IMR-90 (cell line): ENCODE measurements around the gene CEBPZ. TPM values are rescaled to one million over a fixed set of nuclear protein-coding genes. Genes with fewer than 3 reads are reported as not detected.

Experiments
- ATAC-seq: fragments of 200-7000 bp; cut with Tn5 transposase; 2 replicates; pipeline ENCODE4 v1.9.1; 2020; ENCODE audit warnings: low read depth, mild to moderate bottlenecking, moderate library complexity
- BruUV-seq: library from RNA; stranded (reverse); fragments of 400-500 nt; replicated peaks from 2 replicates; lab custom pipeline; 2021; lab: Mats Ljungman, UMichigan
- CTCF ChIA-PET: fragments of 300-600 bp; formaldehyde crosslinking; extraction: SDS; loops from one replicate; lab custom pipeline; 2021; ENCODE audit warnings: antibody characterized with exemption; lab: Yijun Ruan, JAX
- POLR2A ChIA-PET: fragments of 300-600 bp; sonication (Branson Sonifier 250); formaldehyde crosslinking; loops from one replicate; lab custom pipeline; 2022; ENCODE audit warnings: antibody characterized with exemption; ENCODE audit not compliant: unreplicated experiment; lab: Charles Lee
- DNase-seq: peaks from one replicate; pipeline ENCODE4 v3.0.0; 2013
- H2AFZ ChIP-seq: replicated peaks from 2 replicates; pipeline ENCODE3; 2013; ENCODE audit warnings: low read length, mild to moderate bottlenecking; ENCODE audit not compliant: poor library complexity
- H2AK5ac ChIP-seq: 2 replicates; pipeline ENCODE4 v1.6.1; 2013; ENCODE audit warnings: low read depth, low read length, inconsistent platforms
- H2AK9ac ChIP-seq: replicated peaks from 2 replicates; pipeline ENCODE3; 2013; ENCODE audit warnings: mild to moderate bottlenecking, low read depth, low read length, moderate library complexity; ENCODE audit not compliant: poor library complexity
- H2BK120ac ChIP-seq: 2 replicates; pipeline ENCODE4 v1.6.1; 2013; ENCODE audit warnings: low read depth, low read length, inconsistent platforms
- H2BK15ac ChIP-seq: 3 replicates; pipeline ENCODE4 v1.6.1; 2013; ENCODE audit warnings: low read depth, low read length, inconsistent platforms
- H2BK20ac ChIP-seq: 2 replicates; pipeline ENCODE4 v1.6.1; 2013; ENCODE audit warnings: low read depth, mild to moderate bottlenecking, inconsistent platforms, low read length, moderate library complexity
- H2BK5ac ChIP-seq: 2 replicates; pipeline ENCODE4 v1.6.1; 2013; ENCODE audit warnings: mild to moderate bottlenecking, low read depth, low read length, inconsistent platforms; ENCODE audit not compliant: poor library complexity, severe bottlenecking
- H3K14ac ChIP-seq: replicated peaks from 2 replicates; pipeline ENCODE4 v1.6.1; 2013; ENCODE audit warnings: low read depth, low read length, inconsistent platforms
- H3K18ac ChIP-seq: 2 replicates; pipeline ENCODE4 v1.6.1; 2013; ENCODE audit warnings: low read depth, low read length, control low read depth
- H3K23ac ChIP-seq: 2 replicates; pipeline ENCODE4 v1.6.1; 2013; ENCODE audit warnings: low read depth, low read length, inconsistent platforms
- H3K27ac ChIP-seq: 2 replicates; pipeline ENCODE4 v1.5.1; 2013; ENCODE audit warnings: mild to moderate bottlenecking, control low read depth, low read length; ENCODE audit not compliant: insufficient read depth
- H3K27me3 ChIP-seq: 2 replicates; pipeline ENCODE4 v1.6.1; 2013; ENCODE audit warnings: low read length; ENCODE audit not compliant: control insufficient read depth, insufficient read depth
- H3K36me3 ChIP-seq: 2 replicates; pipeline ENCODE4 v1.6.1; 2013; ENCODE audit warnings: low read length, mixed read lengths; ENCODE audit not compliant: control insufficient read depth, insufficient read depth
- H3K4ac ChIP-seq: 2 replicates; pipeline ENCODE4 v1.6.1; 2013; ENCODE audit warnings: low read depth, low read length, inconsistent platforms
- H3K4me1 ChIP-seq: 2 replicates; pipeline ENCODE4 v1.6.1; 2013; ENCODE audit warnings: low read length, mixed read lengths; ENCODE audit not compliant: control insufficient read depth, insufficient read depth
- H3K4me2 ChIP-seq: 2 replicates; pipeline ENCODE4 v1.6.1; 2013; ENCODE audit warnings: low read depth, mild to moderate bottlenecking, control low read depth, low read length, moderate library complexity
- H3K4me3 ChIP-seq: 2 replicates; pipeline ENCODE4 v1.5.1; 2013; ENCODE audit warnings: low read depth, mild to moderate bottlenecking, control low read depth, low read length, moderate library complexity; ENCODE audit not compliant: insufficient read depth
- H3K56ac ChIP-seq: 2 replicates; pipeline ENCODE4 v1.6.1; 2013; ENCODE audit warnings: low read length, inconsistent platforms; ENCODE audit not compliant: insufficient read depth; ENCODE audit errors: extremely low read depth
- H3K79me1 ChIP-seq, 2 experiments: 2 replicates each; pipeline ENCODE4 v1.6.1; 2013; ENCODE audit warnings: low read length in 2 of 2, inconsistent platforms in 1 of 2, low read depth in 1 of 2
- H3K9ac ChIP-seq: 2 replicates; pipeline ENCODE4 v1.6.1; 2013; ENCODE audit warnings: low read depth, low read length, control low read depth
- H3K9me1 ChIP-seq: 2 replicates; pipeline ENCODE4 v1.6.1; 2013; ENCODE audit warnings: low read length, inconsistent platforms; ENCODE audit not compliant: insufficient read depth
- H3K9me3 ChIP-seq: 2 replicates; pipeline ENCODE4 v1.6.1; 2013; ENCODE audit warnings: low read length; ENCODE audit not compliant: control insufficient read depth, insufficient read depth
- H4K20me1 ChIP-seq: 2 replicates; pipeline ENCODE4 v1.6.1; 2013; ENCODE audit warnings: low read length, inconsistent platforms; ENCODE audit not compliant: insufficient read depth
- H4K5ac ChIP-seq: 2 replicates; pipeline ENCODE4 v1.6.1; 2013; ENCODE audit warnings: mild to moderate bottlenecking, low read depth, low read length, control low read depth
- H4K8ac ChIP-seq, 2 experiments: 2 replicates each; pipeline ENCODE4 v1.6.1; 2013; ENCODE audit warnings: low read depth in 2 of 2, low read length in 2 of 2, control low read depth in 1 of 2, inconsistent platforms in 1 of 2
- H4K91ac ChIP-seq: 2 replicates; pipeline ENCODE4 v1.6.1; 2013; ENCODE audit warnings: low read depth, low read length, inconsistent platforms; ENCODE audit not compliant: insufficient read depth
- BHLHE40 ChIP-seq: fragments of 150-350 bp; IDR thresholded peaks from 2 replicates; pipeline ENCODE4 v1.6.1; 2016; ENCODE audit warnings: mild to moderate bottlenecking, low read depth, low read length
- CEBPB ChIP-seq: IDR thresholded peaks from 2 replicates; pipeline ENCODE4 v1.6.1; 2012; ENCODE audit warnings: low read depth, low read length, improper control_type of control experiment
- CHD1 ChIP-seq: IDR thresholded peaks from 2 replicates; pipeline ENCODE4 v1.6.1; 2012; ENCODE audit warnings: low read depth, low read length, improper control_type of control experiment
- FOS ChIP-seq: fragments of 150-350 bp; IDR thresholded peaks from 2 replicates; pipeline ENCODE4 v1.6.1; 2016; ENCODE audit warnings: low read depth, low read length
- MAFK ChIP-seq: IDR thresholded peaks from 2 replicates; pipeline ENCODE4 v1.6.1; 2012; ENCODE audit warnings: low read depth, low read length, improper control_type of control experiment
- MAZ ChIP-seq: IDR thresholded peaks from 2 replicates; pipeline ENCODE4 v1.6.1; 2012; ENCODE audit warnings: low read depth, mild to moderate bottlenecking, low read length, improper control_type of control experiment, moderate library complexity, borderline replicate concordance
- MXI1 ChIP-seq: IDR thresholded peaks from 2 replicates; pipeline ENCODE4 v1.6.1; 2012; ENCODE audit warnings: low read depth, mild to moderate bottlenecking, low read length, moderate library complexity, borderline replicate concordance
- NFE2L2 ChIP-seq: fragments of 150-350 bp; IDR thresholded peaks from 2 replicates; pipeline ENCODE4 v1.6.1; 2016; ENCODE audit warnings: low read depth, mild to moderate bottlenecking, low read length
- POLR2A ChIP-seq: IDR thresholded peaks from 2 replicates; pipeline ENCODE4 v1.6.1; 2012; ENCODE audit warnings: mild to moderate bottlenecking, low read depth, low read length
- RAD21 ChIP-seq: IDR thresholded peaks from 2 replicates; pipeline ENCODE4 v1.6.1; 2012; ENCODE audit warnings: low read length, improper control_type of control experiment
- RCOR1 ChIP-seq: IDR thresholded peaks from 2 replicates; pipeline ENCODE4 v1.6.1; 2012; ENCODE audit warnings: mild to moderate bottlenecking, low read length, improper control_type of control experiment; ENCODE audit not compliant: insufficient replicate concordance
- RFX5 ChIP-seq: IDR thresholded peaks from 2 replicates; pipeline ENCODE4 v1.8.0; 2012; ENCODE audit warnings: low read depth, mild to moderate bottlenecking, low read length, moderate library complexity
- SMC3 ChIP-seq: fragments of 150-350 bp; IDR thresholded peaks from 2 replicates; pipeline ENCODE4 v1.6.1; 2016; ENCODE audit warnings: low read depth, mild to moderate bottlenecking, antibody characterized with exemption, low read length, moderate library complexity
- WGBS, 2 experiments: methylation state at CpG; one replicate each; pipeline versions ENCODE4 v1.1.5 to v1.1.7; 2013; ENCODE audit warnings: missing lambda C conversion rate in 2 of 2; ENCODE audit not compliant: insufficient read length in 1 of 2; ENCODE audit errors: extremely low coverage in 2 of 2; 5-methylcytosine and 5-hydroxymethylcytosine counted together
- dilution Hi-C: fragments of 300-500 bp; cut with HindIII; formaldehyde crosslinking; loops from one replicate; pipeline ENCODE4 v1.14.3; 2018; ENCODE audit warnings: low sequenced_read_pairs; ENCODE audit not compliant: unreplicated experiment
- in situ Hi-C: fragments of 300-500 bp; cut with MboI; formaldehyde crosslinking; loops from 3 replicates; pipeline ENCODE4 v1.14.3; 2019; ENCODE audit warnings: low sequenced_read_pairs, inconsistent platforms, mixed read lengths
- intact Hi-C: fragments of 100-400 bp; cut with micrococcal nuclease; formaldehyde crosslinking; loops from 2 replicates; pipeline ENCODE4 v1.10.0; 2022
- polyA plus RNA-seq, 3 experiments: library from polyadenylated mRNA; depleted of rRNA; stranded (reverse); fragments of >200 nt; gene quantifications; 2 replicates each; pipeline ENCODE4 v1.2.3, GENCODE V29; 2012; ENCODE audit warnings: low replicate concordance in 1 of 3
- total RNA-seq: library from RNA; depleted of rRNA; stranded (reverse); fragments of >200 nt; gene quantifications from 2 replicates; pipeline ENCODE4 v1.2.3, GENCODE V29; 2012
- TF ChIP-seq, protein P1 (sequence below): fragments of 150-350 bp; IDR thresholded peaks from 2 replicates; pipeline ENCODE4 v1.6.1; 2016; ENCODE audit warnings: low read depth, mild to moderate bottlenecking, low read length, moderate library complexity, borderline replicate concordance
- TF ChIP-seq, protein P2 (sequence below): conservative IDR thresholded peaks from 2 replicates; pipeline ENCODE4 v1.5.1; 2012; ENCODE audit warnings: mild to moderate bottlenecking, low read depth, low read length, improper control_type of control experiment

Gene CEBPZ
- total and polyA plus RNA-seq, 2 of the 4 experiments (the other 2 are of a cell fraction) = 9.4 to 33.3 TPM

DNA sequence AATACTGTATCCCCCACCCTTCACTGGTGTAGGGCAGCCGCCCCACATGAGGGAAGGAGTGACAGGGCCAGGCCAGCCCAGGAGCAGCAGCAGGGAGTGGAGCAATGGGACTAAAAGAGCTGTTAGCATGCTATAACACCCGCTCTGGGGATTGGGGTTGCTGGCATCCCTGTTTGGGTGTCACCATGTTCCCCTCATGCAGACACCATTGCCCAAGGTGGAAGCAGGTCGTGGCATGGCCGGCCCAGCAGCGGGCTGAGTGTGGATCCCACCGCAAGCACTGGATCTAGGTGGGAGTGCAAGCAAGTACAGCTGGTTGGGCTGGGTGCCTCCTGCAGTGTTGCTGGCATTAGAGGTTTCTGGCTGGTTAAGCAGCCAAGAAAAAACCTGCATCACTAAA lies 39.6 kb downstream of the CEBPZ start:
- Histone ChIP-seq H3K9me1 (peaks cover 6% of the 10 kb centered on the region; the same call in 1 of the 2 replicates), H3K4me1 (peaks cover 2% of the 10 kb centered on the region), H3K23ac (no peak overlapping the region), H3K27me3 (no peaks in the 10 kb centered on the region; the same call in none of the 2 replicates), H3K9me3 (no peaks in the 10 kb centered on the region), H3K56ac (no peak overlapping the region), H3K27ac (no peak overlapping the region), H4K20me1 (no peaks in the 10 kb centered on the region), H3K9ac (no peak overlapping the region), H3K79me1 (peaks cover 0 to 10% of the 10 kb centered on the region in 2 experiments; a peak in 2 of 4 replicates), H3K4me3 (no peak overlapping the region), H3K14ac (no peak overlapping the region), H3K18ac (no peak overlapping the region), H3K36me3 (no peaks in the 10 kb centered on the region), H4K91ac (no peak overlapping the region), H2BK120ac (no peak overlapping the region), H4K8ac (no peak overlapping the region), H4K5ac (no peak overlapping the region), H2BK5ac (no peak overlapping the region), H2AK5ac (no peak overlapping the region), H3K4ac (no peak overlapping the region), H3K4me2 (no peak overlapping the region), H2BK20ac (no peak overlapping the region), H2AFZ (peak overlapping the region; percentile 37), H2AK9ac (no peak overlapping the region), H2BK15ac (no peak overlapping the region)
- TF ChIP-seq CEBPB = no peak
- no peak for TF ChIP-seq NFE2L2
- no peak for TF ChIP-seq MAZ
- TF ChIP-seq MAFK = no peak
- TF ChIP-seq FOS = no peak
- no peak for TF ChIP-seq SMC3
- TF ChIP-seq BHLHE40 = no peak
- TF ChIP-seq, protein P1, sequence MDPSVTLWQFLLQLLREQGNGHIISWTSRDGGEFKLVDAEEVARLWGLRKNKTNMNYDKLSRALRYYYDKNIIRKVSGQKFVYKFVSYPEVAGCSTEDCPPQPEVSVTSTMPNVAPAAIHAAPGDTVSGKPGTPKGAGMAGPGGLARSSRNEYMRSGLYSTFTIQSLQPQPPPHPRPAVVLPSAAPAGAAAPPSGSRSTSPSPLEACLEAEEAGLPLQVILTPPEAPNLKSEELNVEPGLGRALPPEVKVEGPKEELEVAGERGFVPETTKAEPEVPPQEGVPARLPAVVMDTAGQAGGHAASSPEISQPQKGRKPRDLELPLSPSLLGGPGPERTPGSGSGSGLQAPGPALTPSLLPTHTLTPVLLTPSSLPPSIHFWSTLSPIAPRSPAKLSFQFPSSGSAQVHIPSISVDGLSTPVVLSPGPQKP = no peak
- no peak for TF ChIP-seq RAD21
- no peak for TF ChIP-seq RCOR1
- TF ChIP-seq CHD1 = no peak
- no peak for TF ChIP-seq MXI1
- TF ChIP-seq POLR2A = no peak
- no peak for TF ChIP-seq RFX5
- TF ChIP-seq, protein P2, sequence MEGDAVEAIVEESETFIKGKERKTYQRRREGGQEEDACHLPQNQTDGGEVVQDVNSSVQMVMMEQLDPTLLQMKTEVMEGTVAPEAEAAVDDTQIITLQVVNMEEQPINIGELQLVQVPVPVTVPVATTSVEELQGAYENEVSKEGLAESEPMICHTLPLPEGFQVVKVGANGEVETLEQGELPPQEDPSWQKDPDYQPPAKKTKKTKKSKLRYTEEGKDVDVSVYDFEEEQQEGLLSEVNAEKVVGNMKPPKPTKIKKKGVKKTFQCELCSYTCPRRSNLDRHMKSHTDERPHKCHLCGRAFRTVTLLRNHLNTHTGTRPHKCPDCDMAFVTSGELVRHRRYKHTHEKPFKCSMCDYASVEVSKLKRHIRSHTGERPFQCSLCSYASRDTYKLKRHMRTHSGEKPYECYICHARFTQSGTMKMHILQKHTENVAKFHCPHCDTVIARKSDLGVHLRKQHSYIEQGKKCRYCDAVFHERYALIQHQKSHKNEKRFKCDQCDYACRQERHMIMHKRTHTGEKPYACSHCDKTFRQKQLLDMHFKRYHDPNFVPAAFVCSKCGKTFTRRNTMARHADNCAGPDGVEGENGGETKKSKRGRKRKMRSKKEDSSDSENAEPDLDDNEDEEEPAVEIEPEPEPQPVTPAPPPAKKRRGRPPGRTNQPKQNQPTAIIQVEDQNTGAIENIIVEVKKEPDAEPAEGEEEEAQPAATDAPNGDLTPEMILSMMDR = no peak
- POLR2A ChIA-PET = no interaction called here
- no peak for DNase-seq
- no peak for ATAC-seq
- in situ Hi-C loops = no loop called here
- dilution Hi-C loops = no loop called here
- WGBS, 2 experiments = no CpG with 5 or more reads among the region's 6 CpGs
- BruUV-seq = no TSS peak
- intact Hi-C loops = no loop called here
- CTCF ChIA-PET = no interaction called here
